ENCODE results near the gene CACNA1C.

CACNA1C gene

DNA sequence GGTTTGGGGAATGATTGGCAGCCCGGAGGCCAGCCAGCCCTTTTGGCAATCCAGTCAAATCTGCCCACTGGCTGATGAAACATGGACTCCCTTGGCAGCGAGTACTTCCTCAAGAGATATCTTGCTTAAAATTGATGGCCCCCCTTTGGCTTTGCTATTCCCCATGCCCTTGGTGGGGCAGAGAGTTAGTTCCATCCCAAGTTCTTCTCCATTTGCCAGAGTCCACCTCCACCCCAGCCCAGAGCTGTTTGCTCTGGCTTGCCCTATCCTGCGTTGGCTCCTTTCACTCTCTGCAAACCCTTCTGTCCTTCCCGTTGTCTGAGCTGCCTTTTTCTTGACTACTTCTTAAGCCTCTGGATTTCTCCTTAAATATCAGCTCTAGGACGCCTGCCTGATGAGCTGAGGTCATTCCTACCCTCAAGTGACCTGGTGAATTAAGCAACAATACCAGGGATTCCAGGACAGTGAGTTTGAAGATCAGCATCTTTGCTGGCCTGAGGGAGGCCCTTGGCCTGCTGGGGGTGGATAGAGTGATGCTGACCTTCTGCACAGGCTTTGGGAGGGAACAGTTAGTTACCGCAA lies 212.0 kb downstream of the CACNA1C start:
- DNase-seq, result no peak

DNA sequence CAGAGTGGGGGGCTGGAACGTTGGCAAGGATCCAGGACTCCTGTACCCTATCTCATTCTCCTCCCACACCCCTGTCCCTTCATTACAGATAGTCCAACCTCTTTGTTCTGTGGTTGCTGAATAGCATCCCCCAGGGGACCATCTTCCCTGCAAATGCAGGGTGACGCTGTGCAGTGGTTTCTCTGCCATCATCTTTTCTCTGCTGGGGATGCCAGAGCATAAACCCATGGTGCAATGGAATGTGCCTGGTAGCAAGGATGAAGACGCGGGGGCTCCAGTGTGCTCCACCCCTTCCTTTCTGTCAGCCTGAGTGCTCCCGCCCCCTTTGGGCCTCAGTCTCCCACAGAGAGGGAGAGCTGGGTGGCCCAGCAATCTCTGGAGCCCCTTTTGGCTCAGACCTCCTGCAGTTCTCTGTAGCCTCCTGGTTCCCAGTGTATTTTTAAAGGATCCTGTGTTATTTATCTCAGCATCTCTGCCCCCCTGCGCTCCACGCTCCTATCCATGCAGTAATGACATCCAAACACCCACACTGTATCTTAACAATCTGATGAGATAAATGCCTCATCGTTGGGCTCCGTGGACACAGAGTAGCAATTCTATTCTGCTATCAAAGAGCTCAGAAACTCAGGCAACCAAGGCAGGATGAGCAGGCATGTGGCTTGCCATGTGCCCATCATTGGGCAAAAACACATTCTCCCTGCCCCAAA lies 212.8 kb downstream of the CACNA1C start:
- no peak for DNase-seq

DNA sequence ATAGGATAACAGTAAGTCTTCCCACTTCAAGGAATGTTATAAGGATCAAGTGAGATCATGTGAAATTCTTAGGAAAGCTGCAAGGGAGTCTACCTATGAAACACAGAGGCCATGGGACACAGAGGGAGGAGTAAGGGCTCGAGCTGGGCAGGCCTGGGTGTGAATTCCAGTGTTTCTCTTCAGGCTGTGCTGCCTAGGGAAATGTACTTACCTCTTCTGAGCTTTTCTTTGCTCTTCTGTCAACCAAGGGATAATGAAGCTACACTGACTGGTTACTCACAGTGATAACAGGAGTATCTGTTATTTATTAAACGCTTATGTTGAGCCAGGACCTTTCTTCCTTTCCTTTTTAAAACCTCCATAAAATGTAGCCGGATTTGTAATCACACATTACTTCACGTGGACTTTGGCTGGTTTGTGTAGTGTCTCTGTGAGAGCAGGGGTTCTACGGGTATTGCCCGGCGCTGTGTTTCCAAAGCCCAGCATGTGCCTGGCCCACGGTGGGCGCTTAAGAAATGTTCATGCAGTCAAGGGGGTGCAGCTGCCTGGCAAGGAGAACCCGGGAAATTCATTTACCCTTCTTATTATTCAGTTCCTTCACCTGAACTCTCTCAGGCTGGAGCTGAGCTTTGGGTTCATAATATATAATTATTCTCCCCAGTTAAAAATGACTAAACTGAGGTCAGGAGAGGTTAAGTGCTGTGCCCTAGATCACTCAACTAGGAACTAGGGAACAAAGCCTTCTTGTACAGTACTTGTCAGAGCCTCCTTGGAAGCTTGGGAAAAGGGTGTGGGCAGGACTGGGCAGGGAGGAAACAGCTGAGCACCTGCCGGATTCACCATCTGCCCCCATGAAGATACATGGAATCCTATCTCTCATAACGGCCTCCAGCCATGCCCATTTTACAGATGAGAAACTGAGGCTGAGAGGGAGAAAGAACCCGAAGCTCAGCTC lies 214.2 kb downstream of the CACNA1C start:
- DNase-seq, result no peak

DNA sequence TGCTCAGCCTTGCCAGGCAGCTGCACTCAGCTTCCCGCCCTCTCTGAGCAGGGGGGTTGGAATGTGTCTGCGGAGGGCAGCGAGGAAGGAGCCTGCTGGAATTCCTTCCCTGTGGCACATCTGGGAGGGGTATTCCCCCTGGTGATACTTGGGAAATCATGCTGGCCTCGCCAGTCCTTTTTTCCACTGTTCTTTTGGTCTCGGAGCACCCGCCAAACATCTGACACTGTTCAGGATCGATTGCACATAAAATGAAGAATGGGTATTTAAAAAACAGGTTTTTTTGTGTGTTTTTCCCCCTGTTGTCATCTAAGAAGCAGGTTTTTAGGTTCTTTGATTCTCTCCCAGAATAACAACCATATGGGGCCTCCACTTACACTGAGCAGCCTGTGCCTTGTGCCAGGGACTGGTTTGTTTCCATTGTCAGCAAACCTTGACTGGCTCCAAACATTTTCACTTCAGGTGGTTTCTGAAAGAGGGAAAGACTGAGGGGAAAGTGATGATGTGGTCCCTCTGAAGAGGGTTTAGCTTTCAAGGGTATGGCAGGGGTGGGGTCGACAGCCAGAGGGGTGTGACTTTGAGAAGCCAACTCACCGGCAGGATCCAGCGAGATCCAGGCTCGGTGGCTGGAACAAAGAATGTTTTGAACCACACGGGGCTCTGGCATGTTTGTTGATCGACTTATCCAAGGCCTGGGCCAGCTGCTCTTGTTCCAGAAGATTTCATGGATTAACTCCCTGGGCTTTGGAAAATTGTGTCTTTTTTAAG lies 215.1 kb downstream of the CACNA1C start:
- no peak for DNase-seq

DNA sequence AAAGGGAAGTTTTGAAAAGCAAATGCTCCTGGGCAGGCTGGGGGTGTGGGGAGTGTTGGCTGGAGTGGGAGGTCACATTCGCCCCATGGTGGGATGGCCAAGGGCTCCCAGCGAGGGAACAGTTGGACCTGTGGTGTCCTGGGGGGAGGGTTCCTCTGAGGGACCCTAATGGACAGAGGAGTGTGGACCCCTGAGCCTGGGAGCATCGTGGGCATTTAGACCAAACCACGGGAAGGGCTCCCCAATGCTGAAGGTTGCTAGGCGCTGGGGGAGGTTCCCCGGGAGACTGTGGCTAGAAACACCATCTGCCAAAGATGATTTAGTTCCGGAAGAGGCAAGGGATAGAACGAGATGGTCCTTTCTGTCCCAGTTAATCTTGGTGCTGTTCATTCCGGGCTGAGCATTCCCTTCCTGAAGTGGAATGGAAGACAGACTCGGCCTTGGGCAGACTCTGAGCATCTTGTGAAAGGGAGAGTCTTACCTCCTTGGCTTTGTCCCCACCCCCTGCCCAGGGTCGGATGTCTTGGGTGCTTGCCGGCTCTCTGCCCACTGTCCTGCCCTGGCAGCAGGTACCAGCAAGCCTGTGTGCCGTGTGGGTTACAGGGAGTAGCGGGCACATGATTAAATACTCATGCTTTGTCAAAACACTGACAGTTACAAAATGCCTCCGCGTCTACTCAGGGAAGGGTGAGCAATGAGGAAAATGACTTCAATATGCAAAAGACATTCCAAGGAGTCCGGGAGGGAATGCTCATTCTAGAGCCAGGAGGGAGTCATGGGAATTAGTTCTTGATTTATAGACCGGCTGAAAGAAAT lies 215.9 kb downstream of the CACNA1C start:
- DNase-seq, result no peak

DNA sequence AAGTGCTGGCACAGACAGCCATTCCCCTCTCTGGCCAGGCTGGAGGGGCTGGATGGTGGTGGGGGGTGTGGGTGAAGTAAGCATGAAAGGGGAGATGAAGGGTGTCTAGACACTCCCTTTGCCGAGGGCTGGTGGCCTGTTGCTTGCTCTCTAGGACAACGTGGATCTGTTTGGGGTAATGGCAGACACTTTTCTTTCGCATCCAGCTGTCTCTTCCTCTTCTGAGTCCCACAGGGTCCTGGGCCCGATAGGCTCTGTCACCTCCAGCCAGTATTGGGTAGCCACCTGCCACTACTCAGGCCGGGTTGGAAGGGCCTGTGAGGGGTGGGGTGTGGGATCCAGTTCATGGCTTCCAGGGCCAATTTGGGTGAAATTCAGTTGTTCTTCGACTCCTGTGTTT lies 218.1 kb downstream of the CACNA1C start:
- no peak for DNase-seq

DNA sequence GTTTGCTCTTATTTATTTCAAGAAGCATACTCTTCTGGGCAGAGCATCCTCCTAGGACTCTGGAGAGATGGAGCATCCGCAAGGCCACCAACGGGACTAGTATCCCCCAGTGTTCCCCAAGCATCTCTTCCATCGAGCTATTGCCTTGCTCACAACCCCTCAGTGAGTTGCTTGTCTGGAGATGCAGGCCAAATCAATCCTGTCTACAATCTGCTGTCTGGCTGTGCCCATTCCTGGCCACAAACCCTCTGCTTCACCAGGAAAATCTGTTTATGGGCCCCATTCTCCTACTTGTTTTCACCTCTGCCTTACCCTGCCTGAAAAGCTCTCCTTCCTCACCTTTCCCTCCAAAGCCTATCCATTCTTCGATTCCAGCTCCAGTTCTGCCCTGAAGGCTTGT lies 219.2 kb downstream of the CACNA1C start:
- DNase-seq, result no peak

DNA sequence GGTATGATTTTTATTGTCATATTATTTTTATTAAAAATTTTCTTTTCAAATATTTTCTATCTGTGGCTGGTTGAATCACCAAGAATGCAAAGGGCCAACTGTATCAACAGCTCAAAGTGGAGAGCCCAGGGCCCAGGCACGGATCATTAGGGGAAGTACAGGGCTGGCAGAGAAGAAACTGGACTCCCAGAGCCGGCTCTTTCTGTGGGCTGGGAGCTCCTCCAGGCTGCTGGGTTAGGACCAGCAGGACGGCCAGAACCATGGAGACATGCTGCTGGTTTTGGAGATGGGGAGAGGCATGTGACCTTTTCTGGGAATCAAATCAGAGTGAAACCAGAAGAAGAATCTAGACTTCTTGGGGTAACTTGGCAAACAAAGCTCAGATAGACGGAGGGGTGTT lies 220.5 kb downstream of the CACNA1C start:
- DNase-seq, result no peak

DNA sequence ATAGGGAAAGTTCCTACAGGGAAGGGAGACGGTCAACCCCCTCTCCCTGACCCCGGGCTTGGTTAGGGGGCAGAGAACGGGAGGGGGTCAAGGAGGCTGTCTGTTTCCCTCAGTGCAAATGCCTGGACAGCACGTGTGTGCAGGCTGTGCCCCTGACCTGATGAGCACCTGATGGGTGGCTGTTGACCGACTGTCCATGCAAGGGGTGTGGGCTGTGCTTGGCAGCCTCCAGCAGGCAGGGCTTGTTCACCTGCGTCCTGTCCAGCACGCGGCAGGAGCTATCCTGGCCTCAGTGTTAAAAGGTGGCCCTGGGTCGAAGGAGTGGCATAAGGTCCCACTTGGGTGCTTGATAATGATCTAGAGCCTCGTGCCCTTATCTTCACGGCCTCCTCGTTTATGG lies 221.0 kb downstream of the CACNA1C start:
- no peak for DNase-seq

DNA sequence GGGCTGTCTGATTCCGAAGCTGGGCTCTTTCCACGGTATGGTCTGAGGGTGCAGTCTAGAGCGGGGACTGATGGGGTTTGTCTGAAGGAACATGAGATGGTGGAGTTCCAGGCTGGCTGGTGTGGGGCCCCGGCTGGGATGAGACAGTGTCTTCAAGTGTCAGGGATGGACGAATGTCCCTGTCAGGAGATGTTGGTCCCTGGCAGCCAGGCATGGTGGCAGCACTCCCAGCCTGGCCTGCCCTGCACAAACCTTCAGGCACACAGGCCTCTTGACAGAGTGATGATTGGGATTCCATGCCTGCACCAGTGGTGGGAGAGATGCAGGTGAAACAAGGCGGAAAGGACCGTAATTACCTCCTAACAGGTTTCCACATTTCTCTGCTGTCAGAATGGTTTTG lies 221.9 kb downstream of the CACNA1C start:
- no peak for DNase-seq

DNA sequence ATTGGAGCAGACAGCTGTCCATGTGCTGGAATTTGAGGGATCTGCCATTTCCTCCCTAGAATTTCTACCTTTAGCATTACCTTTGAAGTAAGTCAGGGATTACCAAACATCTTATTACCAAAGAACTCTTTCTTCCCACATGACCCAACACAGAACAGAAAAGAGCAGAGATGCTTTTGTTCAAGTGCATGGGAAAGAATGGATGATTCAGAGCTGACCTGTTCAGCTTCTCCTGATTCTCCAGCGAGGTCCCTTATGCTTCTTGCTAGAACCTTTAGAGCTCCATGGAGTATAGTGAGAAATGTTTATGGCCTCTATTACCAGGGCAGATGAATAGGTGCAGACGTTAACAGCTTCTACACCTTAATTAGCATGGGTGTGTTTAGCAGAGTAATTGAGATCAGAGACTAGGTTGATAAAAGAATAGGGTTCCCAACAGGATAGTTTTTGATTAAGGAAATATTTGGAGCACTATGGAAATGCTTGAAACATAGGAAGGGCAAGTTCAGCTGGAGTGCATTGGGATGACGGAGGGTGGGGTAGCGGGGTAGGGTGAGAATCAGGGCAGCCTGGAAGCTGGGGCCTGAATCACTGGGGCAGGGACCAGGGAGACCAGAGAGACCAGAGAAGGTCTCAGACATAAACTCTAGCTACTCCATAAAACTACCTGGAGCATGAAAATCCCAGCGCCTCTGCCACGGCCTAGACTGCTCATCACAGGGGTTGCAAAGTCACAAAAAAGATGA lies 223.7 kb downstream of the CACNA1C start:
- no peak for DNase-seq

DNA sequence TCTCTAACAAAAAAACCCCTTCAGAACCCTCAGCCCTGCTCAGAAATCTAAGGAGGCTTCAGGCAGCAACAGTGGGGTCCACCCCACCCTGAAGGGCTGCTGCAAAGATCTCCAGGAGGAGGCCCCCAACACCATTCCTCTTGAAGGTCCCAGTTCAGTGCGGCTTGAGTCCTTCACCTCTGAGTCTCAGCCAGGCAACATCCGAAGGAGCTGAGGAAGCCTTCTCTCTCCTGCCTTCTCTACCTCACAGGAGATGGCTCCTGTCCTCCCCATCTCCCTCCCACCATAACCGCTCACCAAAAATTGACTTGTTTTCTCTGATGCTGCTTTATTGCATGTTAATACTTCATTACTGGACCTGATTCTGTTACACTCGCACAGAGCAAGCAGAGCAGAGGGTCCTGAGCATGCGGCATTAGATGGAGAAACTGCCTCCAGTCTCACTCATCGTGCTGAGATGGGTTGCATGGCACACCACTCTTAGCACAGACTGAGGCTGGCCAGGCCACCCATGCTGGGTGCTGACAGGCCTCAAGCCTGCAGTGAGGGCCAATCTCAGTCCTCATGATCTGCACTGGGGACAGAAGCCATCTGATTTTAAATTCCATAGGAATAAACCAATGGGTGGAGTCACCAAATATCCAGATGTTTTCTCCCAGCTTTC lies 224.8 kb downstream of the CACNA1C start:
- no peak for DNase-seq

DNA sequence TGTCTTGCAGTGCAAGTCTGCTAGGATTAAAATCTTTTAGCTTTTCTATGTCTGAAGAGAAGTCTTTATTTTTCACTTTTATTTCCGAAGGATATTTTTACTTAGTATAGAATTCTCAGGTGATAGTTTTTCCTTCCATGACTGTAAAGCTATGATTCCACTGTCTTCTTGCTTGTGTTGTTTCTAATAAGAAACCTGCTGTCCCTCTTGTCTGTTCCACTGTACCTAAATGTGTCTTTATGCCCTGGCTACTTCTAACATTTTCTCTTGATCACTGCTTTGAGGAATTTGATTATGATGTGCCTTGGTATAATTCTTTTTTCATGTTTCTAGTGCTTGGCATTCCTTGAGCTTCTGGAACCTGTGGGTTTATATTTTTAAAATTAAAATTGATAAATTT lies 228.7 kb downstream of the CACNA1C start:
- DNase-seq, result no peak

DNA sequence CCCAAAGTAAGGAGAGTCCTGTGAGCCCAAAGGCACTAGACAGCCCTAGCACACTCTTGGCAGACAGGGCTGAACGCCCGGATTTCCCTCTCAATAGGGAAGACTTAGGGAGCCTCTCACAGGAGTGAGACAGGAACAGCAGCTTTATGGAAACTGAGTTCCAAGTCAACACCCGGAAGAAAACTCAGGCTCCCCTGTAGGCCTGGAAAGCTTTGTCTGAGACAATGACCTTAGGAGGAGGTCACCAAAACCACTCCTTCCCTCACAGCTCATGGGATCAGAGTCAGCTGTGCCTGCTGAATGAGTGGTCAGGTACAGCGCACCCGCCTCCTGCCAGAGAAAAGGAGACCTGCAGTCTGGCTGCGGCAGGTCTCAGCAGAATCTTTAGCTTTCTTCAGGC lies 229.5 kb downstream of the CACNA1C start:
- no peak for DNase-seq

DNA sequence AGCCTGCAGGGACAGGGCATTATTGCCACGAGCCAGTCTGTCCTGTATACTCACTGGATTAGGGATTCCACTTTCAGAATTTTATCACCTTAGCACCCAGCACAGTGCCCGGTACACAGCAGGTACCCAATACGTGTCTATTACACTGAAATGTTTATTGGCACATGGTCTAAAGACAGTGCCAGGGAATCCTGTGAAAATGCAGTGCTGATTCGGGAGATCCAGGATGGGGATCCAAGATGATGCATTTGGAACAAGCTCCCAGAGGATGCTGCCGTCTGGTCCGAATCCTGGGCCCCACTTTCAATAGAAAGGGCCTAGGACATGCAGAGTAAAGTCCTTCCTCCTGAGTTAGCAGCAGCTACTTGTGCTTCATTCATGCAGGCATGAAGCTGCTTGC lies 230.7 kb downstream of the CACNA1C start:
- DNase-seq, result no peak

DNA sequence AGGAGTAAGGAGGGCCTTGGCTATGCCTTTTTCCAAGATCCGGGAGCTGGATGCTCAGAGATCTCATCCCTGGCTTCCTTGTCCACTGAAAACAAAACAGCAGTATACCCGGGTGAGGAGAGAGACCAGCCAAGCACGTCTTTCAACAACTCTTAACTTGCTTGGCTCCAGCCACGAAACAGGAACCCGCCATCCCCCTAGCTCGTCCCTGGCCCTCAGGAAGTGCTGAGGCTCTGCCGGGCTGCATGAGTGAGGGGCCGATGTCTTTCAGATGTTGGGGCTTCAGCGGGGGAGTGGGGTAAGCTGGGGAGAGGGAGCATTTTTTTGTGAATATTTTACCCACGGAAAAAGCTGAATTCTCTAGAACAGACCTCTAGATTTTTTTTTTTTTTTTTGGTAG lies 231.1 kb downstream of the CACNA1C start:
- no peak for DNase-seq

DNA sequence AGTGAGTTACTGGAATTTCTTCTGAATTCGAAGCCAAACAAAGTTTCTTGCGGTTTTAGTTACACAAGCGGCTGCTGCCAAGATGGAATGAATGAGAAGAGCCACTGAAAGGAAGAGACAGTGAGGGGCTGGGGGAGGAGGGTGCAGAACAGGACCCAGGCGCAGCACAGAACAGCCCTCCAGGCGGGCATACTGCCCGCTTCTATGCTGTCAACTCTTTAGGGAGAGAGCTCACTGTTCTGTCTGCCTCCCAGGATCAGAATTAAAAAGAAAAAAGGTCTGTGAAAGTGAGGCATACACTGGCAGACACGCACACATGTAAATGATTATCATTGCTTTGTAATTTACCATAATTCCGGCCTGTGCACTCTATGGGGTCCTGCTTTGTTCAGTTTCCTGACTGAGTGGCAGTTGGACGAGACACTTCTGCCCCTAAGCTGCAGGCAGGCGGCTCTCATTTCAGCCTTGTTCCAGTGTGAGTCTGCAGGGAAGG lies 231.6 kb downstream of the CACNA1C start:
- DNase-seq, result no peak

DNA sequence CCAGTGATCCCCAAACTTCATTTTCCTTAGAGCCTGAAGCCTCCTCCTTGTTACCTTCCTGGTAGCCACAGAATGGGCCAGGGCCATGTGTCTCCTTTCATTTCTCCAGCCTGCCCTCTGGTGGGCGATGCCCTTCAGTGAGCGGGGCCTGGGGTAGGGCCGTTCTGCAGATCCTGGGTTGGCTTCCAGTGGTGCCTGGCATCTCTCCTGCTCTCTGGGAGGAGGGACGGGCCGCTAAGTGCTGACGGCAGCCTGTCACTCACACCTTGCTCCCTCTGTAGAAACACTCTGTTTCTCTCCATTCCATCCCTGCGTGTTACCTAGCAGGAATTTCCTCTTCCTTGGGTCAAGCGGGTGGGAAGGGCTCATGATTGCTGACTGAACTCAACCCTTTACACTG lies 232.1 kb downstream of the CACNA1C start:
- peak; percentile 56 for DNase-seq

DNA sequence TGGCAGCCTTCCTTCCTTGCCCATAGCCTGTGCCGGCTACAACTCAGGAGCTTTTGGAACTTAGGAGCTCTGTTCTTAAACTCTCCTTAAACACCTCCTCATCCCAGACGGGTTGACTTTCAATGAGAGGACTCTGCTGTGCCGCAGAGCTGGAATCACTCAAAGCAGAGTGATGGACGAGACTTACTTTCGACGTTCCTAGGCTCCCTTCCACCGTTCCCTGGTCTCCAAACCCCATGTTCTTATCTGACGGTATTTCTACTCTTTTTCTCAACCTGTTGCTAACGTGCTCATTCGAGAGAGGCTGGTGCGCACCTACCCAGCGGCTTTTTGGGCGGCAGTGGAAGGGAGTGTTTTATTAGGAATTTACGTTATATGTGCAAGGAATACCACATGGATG lies 232.7 kb downstream of the CACNA1C start:
- no peak for DNase-seq

DNA sequence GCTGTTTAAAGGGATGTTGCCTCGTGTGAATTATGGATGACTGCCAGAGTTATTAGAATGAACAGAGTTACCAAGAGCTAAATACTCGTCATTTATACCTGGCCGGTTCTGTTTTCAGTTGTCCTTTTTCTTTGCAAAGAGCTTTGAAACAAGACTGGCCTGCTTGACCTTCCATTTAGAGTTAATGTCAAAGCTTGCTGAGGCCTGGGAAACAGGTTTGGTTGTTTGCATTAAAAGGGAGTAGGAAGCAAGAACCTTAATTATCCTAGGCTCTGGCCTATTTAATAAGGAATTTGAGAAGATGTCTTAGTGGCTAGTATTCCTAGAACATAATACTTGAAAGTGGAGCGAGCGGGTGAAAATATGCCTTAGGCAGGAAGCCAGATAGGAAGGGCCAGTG lies 233.3 kb downstream of the CACNA1C start:
- DNase-seq, result no peak
